Measurements from ENCODE around the gene TMEM72.
"Not testable (repeated sequence)": the region's sequence is repeated elsewhere in the genome, so short reads cannot be mapped to it uniquely, and the experiment has no call there.

TMEM72 gene

DNA sequence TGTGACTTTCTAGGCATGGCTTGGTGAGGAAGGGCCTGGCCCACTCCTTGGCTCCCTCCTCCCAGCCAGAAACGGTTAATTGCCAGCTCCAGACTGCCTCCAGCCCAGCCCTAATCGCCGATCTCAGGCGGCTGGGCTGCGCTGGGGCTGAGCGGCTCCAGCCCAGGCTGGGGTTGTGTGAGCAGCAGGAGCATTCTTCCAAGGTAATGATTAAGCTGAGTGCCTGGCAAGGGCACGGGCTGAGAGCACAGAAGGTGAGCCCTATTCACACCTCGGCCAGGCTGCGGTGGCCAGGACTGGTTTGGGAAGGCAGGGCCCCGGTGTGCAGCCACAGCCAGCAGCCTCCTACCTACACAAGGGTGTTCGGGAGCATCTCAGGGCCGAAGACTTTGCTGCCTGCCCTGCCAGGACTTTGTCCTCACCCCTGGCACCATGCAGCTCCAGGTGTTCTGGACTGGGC, at the start of gene TMEM72:
Gene TMEM72, plus strand, starts transcription at position 257 of the 460 bp plus-strand sequence. Its CDS starts 176 bp downstream, at position 433.
- DNase-seq: no peak

DNA sequence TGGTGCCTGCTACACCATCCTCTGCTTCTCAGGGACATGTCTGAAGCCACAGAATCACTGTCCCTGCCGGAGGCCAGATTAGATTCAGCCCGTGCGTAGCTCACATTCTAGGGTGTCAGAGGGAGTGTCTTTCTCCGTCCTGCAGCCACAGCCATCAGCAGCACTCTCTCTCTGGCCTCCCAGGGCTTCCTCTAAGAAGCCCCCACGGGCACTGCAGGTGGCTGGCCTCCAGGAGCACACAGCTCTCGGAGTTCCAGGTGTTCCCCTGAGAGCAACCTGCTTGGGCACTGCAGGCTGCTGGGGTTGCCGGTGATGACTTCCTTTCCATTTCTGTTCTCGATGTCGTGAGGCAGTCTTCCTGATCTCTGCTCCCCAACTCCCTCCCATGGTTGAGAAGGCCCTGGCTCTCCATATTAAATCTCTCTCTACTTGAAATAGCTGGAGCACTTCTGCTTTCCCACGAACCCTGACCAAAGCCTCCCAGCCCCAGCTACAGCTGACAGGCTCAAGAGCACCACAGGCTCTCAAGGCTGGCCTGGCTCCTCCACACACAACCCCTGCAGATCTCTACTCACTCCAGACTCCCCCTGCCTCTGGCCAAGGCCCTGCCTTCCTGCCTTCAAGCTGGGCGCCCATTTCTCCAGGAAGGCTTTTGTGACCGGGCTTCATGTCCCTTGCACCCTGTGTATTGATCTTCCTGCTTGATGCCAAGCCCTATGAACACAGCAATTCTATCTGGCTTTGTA, 49.0 kb upstream of the TMEM72 start:
- no peak for DNase-seq

DNA sequence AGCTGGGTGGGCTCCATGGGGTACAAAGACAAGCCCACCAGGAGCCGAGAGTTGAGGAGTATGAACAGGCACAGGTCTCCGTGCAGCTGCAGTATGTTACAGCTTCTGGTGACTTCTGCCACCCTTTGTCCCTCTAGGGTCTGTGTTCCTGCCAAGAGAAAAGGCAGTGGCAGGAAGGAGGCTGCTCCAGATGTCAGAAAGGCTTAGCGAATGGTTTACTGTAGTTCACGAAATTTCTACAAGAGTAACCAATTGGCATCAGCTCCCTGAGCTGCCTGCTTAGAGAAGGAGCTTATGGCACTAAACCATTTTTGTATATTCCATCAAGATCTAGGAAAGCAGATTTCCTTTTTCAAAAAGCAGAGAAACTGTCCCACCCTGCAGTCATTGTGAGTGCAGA, 48.2 kb upstream of the TMEM72 start:
- no peak for DNase-seq

DNA sequence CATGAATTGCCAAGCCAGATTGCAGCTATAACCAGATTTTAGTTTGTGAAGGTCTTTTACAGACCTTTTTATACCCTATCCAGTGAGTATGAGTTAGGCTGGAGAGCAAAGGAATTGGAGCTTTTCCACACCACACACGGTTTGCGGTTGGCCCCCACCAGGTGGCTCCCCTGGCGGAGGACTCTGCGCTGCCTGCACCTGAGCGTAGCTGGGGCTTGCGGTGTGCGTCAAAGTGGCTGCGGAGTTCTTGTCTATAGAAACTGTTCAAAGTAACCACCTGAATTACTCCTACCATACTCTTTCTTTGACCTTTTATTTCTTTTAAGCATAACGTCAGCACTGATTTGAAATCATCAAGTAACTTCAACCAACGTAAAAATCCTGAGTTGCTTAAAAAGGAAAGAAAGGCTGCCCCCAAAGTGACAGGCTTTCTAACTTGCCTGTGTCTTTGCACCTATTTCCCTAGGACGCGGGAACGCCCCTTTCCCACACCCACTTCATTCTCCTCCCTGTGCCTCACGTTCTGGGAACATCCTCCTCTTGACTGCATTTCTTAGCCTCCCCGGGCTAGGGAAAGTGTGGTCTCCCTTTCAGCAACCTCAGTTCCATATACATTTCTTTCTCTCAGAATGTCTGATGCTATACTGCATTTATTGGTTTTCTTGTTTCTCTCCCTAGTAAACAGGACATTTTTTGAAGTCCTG, 47.6 kb upstream of the TMEM72 start:
- DNase-seq: no peak

DNA sequence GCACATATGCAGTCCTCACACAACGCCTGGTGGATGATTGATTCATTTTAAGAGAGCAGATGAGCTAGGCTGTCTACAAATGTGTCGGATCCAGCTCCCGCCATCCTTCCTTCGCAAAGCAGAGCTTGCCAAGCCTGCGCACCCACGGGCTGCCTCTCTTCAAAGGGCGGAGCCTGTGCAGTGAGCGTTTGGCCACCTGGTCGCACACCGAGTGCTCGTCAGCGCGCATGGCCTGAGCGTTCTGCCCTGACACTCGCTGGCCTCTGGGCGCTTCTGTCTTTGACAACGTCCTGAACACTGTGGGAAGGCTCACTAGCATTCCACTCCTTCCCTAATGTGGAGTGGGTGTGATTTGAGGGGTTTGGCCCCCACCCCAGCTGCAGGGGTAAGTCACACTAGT, 47.1 kb upstream of the TMEM72 start:
- DNase-seq: no peak

DNA sequence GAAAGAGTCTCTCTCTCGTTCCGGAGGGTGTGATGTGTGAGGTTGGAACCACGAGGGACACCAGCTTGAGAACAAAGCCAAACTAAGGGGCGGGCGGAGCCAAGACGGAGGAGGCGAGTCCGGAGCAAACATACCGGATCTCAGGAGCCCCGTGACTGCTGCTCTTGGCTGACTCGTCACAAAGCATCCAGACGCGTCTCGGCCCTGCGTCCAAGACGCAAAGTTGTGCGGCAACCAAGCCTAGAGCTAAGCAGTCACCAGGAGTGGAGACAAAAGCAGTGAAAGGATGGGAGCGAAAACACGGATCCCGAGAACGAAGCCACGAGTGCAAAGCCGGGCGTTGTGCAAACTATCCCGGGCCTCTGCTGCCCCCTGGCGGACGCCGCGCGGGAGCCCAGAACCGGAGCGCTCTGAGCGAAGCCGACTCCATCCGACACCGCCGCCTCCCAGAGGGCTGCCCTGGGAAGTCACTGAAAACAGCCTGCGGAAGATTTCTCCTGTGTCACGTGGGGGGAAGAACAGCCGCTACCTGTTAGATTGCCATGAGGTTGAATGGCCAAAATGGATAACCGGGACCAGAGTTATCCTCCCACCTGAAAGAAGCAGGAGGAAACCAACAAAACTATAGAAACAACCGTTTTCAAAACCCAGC, 46.4 kb upstream of the TMEM72 start:
- peak; percentile 74 to 84 for DNase-seq

DNA sequence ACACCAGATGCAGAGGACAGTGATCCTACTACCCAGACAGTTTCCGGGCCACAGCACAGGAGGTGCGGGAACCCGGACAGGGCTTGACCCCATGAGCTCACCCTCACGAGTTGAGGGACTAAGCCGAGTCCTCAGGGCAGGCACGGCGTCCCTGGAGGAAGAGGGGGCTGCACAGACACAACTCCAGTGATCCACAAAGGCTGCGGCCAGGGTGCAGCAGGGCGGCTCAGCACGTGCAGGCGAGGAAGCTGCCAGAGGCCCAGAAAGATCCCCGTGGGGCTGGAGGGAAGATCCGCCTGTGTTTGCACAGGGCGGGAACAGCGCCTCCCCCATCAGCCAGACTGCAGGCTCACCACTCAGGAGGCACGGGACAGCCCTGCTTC, 45.9 kb upstream of the TMEM72 start:
- no peak for DNase-seq

DNA sequence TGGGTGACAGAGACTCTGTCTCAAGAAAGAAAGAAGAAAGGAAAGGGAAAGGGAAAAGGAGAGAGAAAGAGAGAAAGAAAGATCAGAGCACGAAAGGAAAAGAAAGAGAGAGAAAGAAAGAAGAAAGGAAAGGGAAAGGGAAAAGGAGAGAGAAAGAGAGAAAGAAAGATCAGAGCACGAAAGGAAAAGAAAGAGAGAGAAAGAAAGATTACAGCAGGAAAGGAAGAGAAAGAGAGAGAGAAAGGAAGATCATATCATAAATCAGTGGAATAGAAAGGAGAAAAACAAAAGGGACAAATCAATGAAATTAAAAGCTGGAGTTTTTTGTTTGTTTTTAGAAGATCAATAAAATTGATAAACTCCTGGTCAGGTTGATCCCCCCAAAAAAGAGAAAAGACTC, 44.8 kb upstream of the TMEM72 start:
- not testable (repeated sequence) for DNase-seq

DNA sequence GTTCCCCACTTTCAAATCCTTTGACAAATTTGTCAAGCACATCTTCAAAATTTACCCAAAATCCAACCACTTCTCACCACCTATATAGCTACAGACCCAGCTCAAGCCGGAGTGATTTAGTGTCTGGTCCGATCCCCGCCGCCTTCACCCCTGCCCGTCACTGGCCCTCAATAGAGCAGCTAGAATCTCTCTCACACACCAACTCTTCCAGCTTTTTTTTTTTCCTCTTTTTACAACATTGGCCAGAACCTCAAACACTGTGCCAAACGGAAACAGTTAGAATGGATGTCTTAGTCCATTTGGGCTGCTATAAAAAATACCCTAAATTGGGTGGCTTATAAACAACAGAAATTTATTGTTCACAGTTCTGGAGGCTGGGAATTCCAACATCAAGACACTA, 41.1 kb upstream of the TMEM72 start:
- no peak for DNase-seq

DNA sequence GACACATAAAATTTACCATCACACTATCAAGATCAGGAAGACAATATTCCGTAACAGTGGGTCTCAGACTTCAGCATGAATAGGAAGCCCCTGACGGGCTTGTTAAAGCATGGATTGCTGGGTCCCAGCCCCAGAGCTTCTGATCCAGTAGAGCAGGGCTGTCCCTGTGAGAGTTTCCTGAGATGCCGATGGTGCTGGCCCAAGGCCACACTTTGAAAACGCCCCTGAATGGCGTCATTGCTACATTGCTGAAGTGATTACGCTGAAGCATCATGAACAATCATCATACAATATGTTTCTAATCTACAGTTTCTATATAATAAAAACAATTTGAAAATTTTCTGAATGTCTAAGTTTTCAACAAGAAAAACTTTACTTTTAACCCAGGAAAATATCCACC, 38.0 kb upstream of the TMEM72 start:
- DNase-seq: no peak

DNA sequence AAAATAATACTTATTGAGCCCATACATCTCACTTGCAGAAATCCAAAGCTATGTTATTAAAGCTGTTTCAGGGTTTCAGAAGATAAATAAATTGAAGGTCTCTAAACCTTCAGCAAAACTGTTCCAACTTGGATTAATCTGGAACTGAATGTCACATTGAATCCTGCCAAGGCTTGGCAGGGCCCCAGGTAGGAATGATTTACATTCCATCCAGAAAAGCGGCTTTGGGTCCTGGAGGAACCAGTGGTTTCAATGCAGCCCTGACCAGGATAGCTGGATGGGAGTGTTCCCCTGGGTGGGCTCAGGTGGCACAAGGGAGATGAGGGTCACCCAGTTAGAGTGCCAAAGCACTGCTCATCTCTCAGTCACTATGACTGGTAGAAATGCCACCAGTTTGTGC, 37.0 kb upstream of the TMEM72 start:
- DNase-seq: no peak

DNA sequence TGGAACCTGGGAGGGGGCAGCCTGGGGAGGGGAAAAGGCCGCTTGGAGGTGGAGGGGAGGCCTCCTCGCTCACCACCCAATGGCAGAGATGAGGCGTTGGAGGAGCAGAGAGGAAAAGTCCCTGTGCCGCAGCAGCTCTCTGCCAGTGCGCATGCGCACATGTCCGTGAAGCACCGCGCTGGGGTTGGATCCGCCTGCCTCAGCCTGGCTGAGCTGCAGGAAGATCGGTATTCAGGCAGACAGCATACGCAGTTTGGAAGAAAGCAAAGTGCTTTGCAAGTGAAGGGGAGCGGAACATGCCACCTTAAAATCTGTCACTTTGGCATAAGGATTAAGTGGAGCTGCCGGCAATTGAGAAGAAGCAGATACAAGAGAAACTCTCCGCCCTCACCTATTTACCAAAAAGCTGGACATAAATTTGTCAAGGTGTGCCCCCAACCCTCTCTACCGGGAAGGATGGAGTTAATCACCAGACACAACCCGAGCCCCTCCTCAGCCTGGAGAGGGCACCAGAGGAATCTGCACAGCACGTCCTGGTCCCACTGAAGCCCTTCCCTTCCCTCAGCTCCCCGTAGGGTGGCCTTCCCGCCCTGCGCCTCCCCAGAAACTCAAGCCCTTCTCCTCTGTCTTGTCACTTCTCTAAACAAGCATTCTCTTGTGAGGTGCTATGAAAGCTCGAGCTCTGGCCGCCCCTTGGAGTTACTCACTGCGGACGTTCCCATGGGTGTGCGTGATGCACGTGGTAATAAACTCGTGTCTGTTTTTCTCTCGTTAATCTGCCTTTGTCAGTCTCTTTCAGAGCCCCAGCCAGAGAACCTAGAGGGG, 32.2 kb upstream of the TMEM72 start:
- DNase-seq: peak; percentile 71 to 76

DNA sequence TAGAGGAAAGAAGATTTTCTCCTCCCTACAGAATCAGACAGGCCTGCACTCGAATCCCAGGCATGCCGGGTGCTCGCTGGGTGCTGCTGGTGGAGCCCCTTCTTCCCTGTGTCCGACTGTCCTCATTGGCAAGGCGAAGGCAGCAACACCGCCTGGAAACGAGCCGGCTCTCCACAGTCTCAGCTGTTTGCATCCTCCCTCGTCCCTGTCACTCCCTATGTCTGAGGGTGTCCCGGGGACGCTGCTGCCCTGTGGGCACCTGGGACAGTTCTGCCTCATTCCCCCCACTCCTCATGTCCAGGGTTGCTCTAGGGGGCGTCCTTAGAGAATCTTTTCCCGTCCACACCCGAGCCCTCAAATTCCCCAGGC, 31.6 kb upstream of the TMEM72 start:
- DNase-seq: no peak

DNA sequence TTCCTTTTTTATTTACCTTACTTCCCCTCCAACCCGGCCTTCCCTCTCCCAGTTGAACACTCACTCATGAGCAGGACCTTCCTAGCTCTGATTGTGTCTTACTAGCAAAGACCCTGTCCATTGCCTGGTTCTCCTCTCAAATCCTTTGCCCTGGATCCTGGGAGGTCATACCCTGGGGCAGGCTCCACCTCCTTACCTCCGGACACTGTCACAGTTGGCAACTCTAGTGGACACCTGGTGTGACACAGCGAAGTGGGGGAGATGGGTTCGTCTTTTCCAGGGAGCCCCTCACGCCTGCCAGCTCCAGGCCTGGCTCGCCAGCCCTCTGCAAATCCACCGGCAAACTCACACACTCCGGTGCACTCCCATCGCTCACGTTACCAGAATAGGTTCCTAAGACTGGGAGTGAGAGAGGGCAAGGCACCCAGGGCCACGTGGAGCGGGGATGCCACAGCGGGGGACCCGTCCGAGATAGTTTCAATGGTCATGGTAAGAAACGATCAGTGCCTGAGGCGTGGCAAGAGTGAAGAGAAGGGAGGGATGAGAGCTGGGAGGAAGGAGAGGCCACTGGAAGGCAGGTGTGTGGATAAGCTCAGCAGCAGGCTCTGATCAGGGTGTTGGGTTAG, 30.9 kb upstream of the TMEM72 start:
- no peak for DNase-seq

DNA sequence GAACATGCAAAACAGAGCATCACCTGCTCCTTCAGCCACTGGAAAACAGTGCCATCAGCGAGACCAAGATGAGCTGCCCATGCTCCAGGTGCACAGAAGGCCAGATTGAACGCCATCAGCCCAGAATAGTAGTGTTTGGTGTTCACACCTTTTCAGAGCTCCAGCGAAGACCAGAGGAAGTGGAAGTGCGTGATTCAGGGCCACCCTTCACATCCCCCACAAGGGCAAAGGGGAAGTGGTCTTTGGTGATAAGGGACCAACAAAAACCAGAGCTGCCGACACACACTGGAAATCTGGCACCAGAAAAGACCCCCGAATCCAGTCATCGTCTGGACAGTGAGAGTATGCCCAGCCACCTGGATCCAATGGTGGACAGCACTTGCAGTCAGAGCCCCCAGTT, 29.5 kb upstream of the TMEM72 start:
- no peak for DNase-seq

DNA sequence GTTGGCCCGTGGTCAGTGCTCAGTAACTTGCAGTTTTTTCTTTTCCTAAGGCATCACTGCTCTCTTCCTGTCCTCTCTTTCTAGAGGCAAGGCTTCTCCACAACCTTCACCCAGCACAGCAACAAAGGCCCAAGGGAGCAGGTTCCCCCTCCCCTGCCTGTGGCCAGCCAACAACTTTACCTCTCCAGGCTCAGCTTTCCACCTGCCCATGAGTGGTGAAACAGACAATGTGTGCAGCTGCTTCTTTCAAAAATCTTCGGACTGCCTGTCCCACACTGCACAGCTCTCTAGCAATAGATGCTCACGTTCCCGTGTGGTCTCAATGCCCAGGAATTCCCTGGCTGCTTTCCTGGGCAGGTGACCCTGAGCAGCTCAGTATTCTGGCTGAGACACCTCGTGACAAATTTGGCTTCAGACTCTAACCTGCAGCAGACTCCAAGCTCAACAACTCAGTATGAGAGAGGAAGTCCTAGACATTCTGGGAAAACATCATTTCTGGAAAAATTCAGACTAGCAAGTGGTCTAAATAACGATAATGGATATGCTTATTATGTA, 28.9 kb upstream of the TMEM72 start:
- DNase-seq: no peak

DNA sequence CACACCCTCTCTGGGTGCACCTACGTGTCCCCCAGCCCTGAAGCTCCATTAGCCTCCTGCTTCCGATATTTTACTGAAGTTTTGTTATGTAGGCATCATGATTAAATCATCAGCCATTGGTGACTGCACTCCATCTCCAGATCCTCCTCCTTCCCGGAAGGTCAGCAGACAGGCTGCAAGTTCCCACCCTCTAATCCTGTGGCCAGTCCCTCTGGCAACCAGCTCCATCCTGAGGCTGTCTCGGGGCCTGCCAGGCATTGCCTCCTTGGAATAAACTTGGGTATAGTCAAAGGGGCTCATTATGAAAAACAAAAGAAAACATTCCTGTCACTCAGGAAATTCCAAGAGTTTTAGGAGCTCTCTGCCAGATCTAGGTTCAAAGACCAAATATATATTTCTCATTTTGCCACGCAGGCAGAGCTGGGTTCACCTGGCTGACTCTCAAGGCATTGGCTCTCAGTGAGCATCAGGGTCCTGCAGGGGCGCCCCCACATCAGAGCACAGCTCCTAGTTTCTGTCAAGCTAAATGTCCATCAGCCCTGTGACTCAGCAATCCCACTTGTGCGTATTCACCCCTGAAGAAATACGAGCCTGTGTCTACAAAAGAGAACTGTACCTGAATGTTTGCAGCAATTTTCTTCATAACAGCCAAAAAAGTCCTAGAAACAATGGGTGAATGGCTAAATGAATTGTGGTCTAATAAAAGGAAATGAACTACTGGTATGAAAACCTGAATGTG, 27.4 kb upstream of the TMEM72 start:
- DNase-seq: no peak

DNA sequence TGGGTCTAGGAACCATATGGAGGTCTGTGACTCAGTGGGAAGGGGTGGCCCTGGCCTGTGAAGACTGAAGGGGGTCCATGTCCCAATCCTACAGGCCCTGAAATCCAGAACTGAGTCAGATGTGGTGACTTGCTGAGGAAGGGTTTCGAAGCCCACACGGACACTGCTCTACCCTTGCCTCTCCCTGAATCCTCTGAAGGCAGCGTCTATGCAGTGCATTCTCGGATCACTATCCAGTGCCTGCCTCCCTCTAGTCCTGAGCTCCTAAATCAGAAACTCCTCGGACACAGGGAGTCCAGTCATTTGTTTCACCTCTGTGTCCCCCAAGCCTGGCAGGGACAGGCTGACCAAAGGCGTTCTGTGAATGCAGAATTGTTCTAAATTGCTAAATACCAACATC, 25.4 kb upstream of the TMEM72 start:
- no peak for DNase-seq

DNA sequence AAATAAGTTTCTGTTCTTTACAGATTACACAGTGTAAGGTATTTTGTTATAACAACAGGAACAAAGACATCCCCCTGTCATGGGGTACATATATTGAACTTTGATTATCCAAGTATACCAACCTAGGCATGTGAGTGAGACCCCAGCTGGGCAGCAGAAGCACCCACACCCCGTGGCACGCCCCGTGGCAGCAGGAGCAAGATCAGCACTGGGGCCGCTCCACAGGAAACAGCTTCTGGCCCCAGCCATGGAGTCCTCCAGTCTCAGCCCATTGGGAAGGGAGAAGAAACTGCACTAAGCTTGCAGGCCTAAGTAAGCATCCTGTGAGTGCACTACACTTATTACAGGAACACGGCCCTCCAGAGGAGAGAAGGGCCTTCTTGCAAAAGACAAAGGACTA, 24.2 kb upstream of the TMEM72 start:
- DNase-seq: no peak

DNA sequence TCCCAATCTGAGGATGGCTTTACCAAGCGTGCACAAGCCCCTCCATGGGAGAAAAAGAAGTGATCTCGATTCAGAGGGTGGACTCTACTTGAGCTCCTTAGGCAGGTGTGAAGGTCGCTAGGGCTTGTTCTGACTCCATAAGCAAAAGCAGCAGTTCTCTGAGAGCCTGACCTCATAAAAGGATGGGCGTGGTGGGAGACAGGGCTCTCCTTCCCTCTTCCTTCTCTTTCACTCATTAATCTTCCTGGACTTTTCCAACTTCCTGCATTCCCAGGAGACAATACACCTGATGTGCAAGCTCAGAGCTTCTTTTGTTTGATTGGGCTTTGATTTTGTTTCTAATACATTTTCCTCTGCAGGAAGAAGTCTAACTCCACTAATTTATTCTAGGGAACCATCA, 22.3 kb upstream of the TMEM72 start:
- no peak for DNase-seq

DNA sequence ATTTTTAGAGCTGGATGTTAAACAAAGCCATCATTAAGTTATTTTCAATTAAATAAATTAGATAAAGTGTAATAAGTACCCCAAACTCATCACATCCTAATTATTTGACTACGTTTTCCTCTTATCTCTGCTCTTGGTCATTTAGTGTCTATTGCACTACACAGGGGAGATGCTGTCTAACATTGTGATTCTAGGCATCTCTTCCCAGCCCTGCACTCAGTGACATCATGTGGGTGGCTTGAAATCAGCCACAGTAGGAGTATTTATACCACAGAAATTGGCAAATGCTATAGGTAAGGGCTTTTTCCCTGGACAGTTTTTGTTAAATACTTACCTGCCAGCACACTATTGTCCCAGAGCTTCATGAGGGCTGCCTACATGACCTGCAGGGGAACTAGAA, 21.3 kb upstream of the TMEM72 start:
- DNase-seq: no peak

Measured in activated CD4-positive, alpha-beta T cell treated with anti-CD3 and anti-CD28 coated beads for 4 hours (primary cell).